Heart right ventricle (tissue), 16 donors: ENCODE data around the gene PIP5K1B. TPM values are rescaled to one million over a fixed set of nuclear protein-coding genes. Genes with fewer than 3 reads are reported as not detected.

Experiments used
- ATAC-seq, 8 donors: fragments of 200-7000 bp; cut with Tn5 transposase; one replicate each; pipeline ENCODE4 v1.9.1; 2020; ENCODE audit warnings: mild to moderate bottlenecking in 8 of 8, moderate library complexity in 8 of 8, moderate number of reproducible peaks in 1 of 8
- DNase-seq, 2 donors: peaks; one replicate each; pipeline ENCODE4 v3.0.0-alpha.2; 2020
- H3K27ac ChIP-seq, 10 donors: fragments of 200-600 bp; sonication (generic) in 2 of 10; one replicate each; pipeline versions ENCODE4 v1.5.0 to v1.8.0; 2020 to 2022; ENCODE audit warnings: mild to moderate bottlenecking in 3 of 10
- H3K27me3 ChIP-seq, 7 donors: fragments of 200-600 bp; one replicate each; pipeline ENCODE4 v1.8.0; 2021 to 2022; ENCODE audit warnings: mild to moderate bottlenecking in 2 of 7
- H3K36me3 ChIP-seq, 9 donors: fragments of 200-600 bp; sonication (generic) in 1 of 9; one replicate each; pipeline versions ENCODE4 v1.5.0 to v1.8.0; 2020 to 2022; ENCODE audit warnings: mild to moderate bottlenecking in 2 of 9
- H3K4me1 ChIP-seq, 9 donors: fragments of 200-600 bp; sonication (generic) in 1 of 9; one replicate each; pipeline versions ENCODE4 v1.5.0 to v1.8.0; 2020 to 2022; ENCODE audit warnings: mild to moderate bottlenecking in 4 of 9
- H3K4me3 ChIP-seq, 10 donors: fragments of 200-600 bp; sonication (generic) in 2 of 10; one replicate each; pipeline versions ENCODE4 v1.5.0 to v1.8.0; 2020 to 2022; ENCODE audit warnings: mild to moderate bottlenecking in 7 of 10, moderate library complexity in 2 of 10
- H3K9me3 ChIP-seq, 11 donors: fragments of 200-600 bp in 10 of 11; sonication (generic) in 2 of 11; one replicate each; pipeline versions ENCODE4 v1.5.0 to v1.8.0; 2013 to 2022; ENCODE audit warnings: mild to moderate bottlenecking in 2 of 11, control low read depth in 1 of 11, moderate library complexity in 1 of 11
- CTCF ChIP-seq, 9 donors: fragments of 200-600 bp; sonication (generic) in 2 of 9; IDR thresholded peaks; one replicate each; pipeline versions ENCODE4 v1.5.0 to v1.8.0; 2021 to 2022; ENCODE audit warnings: antibody characterized with exemption in 9 of 9, mild to moderate bottlenecking in 5 of 9, moderate library complexity in 1 of 9
- WGBS, 2 donors: extraction: QIAGEN DNeasy Blood & Tissue Kit; methylation state at CpG; one replicate each; pipeline ENCODE4 v1.1.7; 2013; ENCODE audit warnings: inconsistent platforms in 1 of 2; 5-methylcytosine and 5-hydroxymethylcytosine counted together
- intact Hi-C, 10 donors: fragments of 100-400 bp; cut with DNase I; formaldehyde crosslinking; loops; one replicate each; pipeline versions ENCODE4 v1.11.1 to v1.14.2; 2022
- polyA plus RNA-seq, 2 donors: library from polyadenylated mRNA; stranded (reverse); fragments of 200-250 nt; gene quantifications; one replicate each; pipeline ENCODE4 v1.2.3, GENCODE V29; 2013
- total RNA-seq, 10 donors: library from RNA; stranded (reverse); fragmentation: NEBNext Ultra II Directional in 3 of 10; extraction: Animal tissue kit (Norgen Biotek cat#: 25700) in 3 of 10; gene quantifications; one replicate each; pipeline versions ENCODE4 v1.2.1 to v1.2.4, GENCODE V29; 2021 to 2023
- donor health status: Arrhythmogenic right ventricular cardiomyopathy.
- donor health status: ischemic (EF 13 %, LVEDD 7.1; RV severe dilation, severe dysfunction).
- donor health status: healthy with polysubstance abuse.
- donor health status: DM: no; HTN: yes; CAD: no.
- donor health status: DM: no; HTN: no; CAD: no.
- donor health status: ischemic (EF 25% LVEDD 6.9; RV normal size, moderate dysfunction).
- donor health status: ischemic (EF 25% LVEDD 5.7; RV mildly dilated, moderate dysfunction).
- donor health status: healthy.
- donor health status: DM: yes; HTN: yes; CAD: no.
- donor health status: Ischemic cardiomyopathy.
- donor health status: ischemic (EF 35%, LVEDD 5.7; RV mildly dilated, moderate dysfunction).
- donor health status: nonischemic (EF 11% LVEDD 7.7; RV severe dilation, severe dysfunction).
- donor health status: DM: yes; HTN: yes; CAD: no.
- donor health status: PGD.
- donor health status: ischemic (EF 29% LVEDD 5.4; RV normal size, mild dysfunction).
- donor health status: nonischemic (EF 23%, LVEDD 6.1; RV moderate dilation, normal function).

Gene PIP5K1B
- total and polyA plus RNA-seq, 12 donors: 5.6 to 90.8 (median 48.1) TPM

- no peak for TF ChIP-seq CTCF (IDR thresholded peaks at IDR 0.05)
- peak in 2 of 8 donors; percentile 18 to 27 for ATAC-seq
- Histone ChIP-seq H3K27ac (no peak overlapping the region), H3K4me1 (peaks cover 0 to 51% (median 12%) of the 10 kb centered on the region in 9 donors), H3K9me3 (no peaks in the 10 kb centered on the region), H3K27me3 (no peaks in the 10 kb centered on the region), H3K4me3 (no peak overlapping the region), H3K36me3 (peaks cover 0 to 14% (median 0%) of the 10 kb centered on the region in 9 donors)
- no peak for DNase-seq
- intact Hi-C loops: loop anchor here in 1 of 10 donors (10.0 kb wide), 1 partner anchor 83 kb away; no protein-coding TSS in a partner anchor
- 71 to 82% methylated on average over 1 of the region's 1 CpG for WGBS, 2 donors
These were observed 262.8 kb downstream of the PIP5K1B start for GRCh38 chr9:68967800-68968199.

DNA sequence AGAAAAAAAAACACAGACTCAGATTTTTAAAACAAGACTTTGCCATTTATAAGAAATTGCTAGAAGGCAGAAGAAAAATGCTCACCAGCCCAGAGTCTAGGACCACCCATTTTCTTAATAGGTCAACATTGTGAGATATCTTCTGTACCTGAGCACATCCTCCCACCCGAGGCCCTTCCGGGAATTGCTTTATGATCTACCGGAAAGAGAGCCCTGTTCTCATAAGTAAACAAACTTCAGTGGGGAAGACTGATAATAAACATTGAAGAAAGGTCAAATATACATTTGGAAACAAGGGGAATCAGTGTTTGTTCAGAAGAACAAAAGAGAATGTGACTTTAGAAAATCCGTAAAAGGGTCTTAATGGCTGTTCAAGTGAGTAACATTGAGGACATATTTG, 264.5 kb downstream of the PIP5K1B start:
- WGBS, 2 donors: 59 to 69% methylated on average over 4 of the region's 4 CpGs
- no peak for ATAC-seq
- peak overlapping the region in 1 of 10 donors; percentile 12 for H3K27ac ChIP-seq

GRCh38 chr9:68970151-68970550, 265.1 kb downstream of the PIP5K1B start:
- TF ChIP-seq CTCF (IDR thresholded peaks at IDR 0.05): no peak
- ATAC-seq (peak in 2 of 8 donors; percentile 23 to 32), DNase-seq (no peak)
- H3K27ac ChIP-seq: peak overlapping the region in 1 of 10 donors; percentile 12
- intact Hi-C loops: loop anchor here in 1 of 10 donors (10.0 kb wide), 1 partner anchor 145 kb away; no protein-coding TSS in a partner anchor
- no peaks in the 10 kb centered on the region for H3K27me3 ChIP-seq
- H3K4me1 ChIP-seq: peaks cover 0 to 29% (median 5%) of the 10 kb centered on the region in 9 donors
- H3K36me3 ChIP-seq: peaks cover 0 to 14% (median 0%) of the 10 kb centered on the region in 9 donors
- no peaks in the 10 kb centered on the region for H3K9me3 ChIP-seq
- H3K4me3 ChIP-seq: no peak overlapping the region
- WGBS, 2 donors: 38 to 44% methylated on average over 2 of the region's 2 CpGs

More for the DNA sequence above, 264.5 kb downstream of the PIP5K1B start:
- no peak overlapping the region for H3K4me3 ChIP-seq
- H3K36me3 ChIP-seq: peaks cover 0 to 14% (median 0%) of the 10 kb centered on the region in 9 donors
- H3K27me3 ChIP-seq: no peaks in the 10 kb centered on the region
- no peak for DNase-seq
- peaks cover 0 to 34% (median 5%) of the 10 kb centered on the region in 9 donors for H3K4me1 ChIP-seq
- H3K9me3 ChIP-seq: no peaks in the 10 kb centered on the region
- no peak for TF ChIP-seq CTCF (IDR thresholded peaks at IDR 0.05)
- intact Hi-C loops: loop anchor here in 1 of 10 donors (10.0 kb wide), 1 partner anchor 85 kb away; no protein-coding TSS in a partner anchor

DNA sequence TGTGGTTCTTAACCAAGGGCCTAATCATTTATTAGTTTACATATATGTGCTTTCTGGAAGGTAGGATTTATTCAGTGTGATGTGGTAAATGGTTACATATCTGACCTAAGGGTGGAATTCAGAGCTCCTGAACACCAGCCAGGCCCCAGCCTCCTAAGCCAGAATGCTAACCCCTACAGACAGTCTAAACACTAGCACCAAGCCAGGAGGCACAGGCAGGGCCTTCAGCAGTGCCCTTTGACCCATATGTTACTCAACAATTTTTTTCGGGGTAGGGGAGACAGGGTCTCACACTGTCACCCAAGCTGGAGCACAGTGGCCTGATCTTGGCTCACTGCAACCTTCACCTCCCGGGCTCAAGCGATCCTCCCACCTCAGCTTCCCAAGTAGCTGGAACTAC, 268.6 kb downstream of the PIP5K1B start:
- Histone ChIP-seq H3K27ac (peak overlapping the region in 9 of 10 donors; percentile 46 to 91 (median 84)), H3K4me3 (peak overlapping the region; percentile 8 to 61 (median 50)), H3K36me3 (peaks cover 0 to 14% (median 0%) of the 10 kb centered on the region in 9 donors), H3K9me3 (no peaks in the 10 kb centered on the region), H3K27me3 (no peaks in the 10 kb centered on the region), H3K4me1 (peaks cover 0 to 34% (median 7%) of the 10 kb centered on the region in 9 donors)
- WGBS, 2 donors: 78 to 79% methylated on average over 3 of the region's 3 CpGs
- intact Hi-C loops: loop anchor here in 1 of 10 donors (10.0 kb wide), 1 partner anchor 149 kb away; no protein-coding TSS in a partner anchor
- ATAC-seq: peak; percentile 50 to 85 (median 72)
- DNase-seq: peak; percentile 34 to 38
- no peak for TF ChIP-seq CTCF (IDR thresholded peaks at IDR 0.05)
